NCI-H345 treated with DMSO at 0.1 percent for 48 hours (cell line): Measurements from ENCODE around the gene HOATZ.

Experiments used
- DNase-seq: peaks from one replicate; lab custom pipeline; 2025; ENCODE audit not compliant: unreplicated experiment; lab: John Stamatoyannopoulos, UW

HOATZ gene

DNA sequence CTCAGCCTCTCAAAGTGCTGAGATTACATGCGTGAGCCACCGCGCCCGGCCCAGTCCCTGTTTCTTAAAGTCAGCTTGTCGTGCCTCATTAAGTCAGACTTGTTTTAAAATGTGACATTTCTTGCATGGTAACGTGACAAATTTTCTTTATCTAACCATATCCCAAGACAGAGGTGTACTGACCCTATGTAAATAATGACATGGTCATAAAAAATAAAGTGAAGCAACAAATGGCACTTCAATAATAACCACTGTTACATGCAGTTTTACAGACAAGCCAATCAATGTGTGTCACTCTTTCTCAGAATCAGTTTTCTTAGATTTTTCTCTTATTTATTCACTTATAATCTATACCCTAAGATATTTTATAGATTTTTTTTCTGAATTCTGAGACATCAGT, 61.2 kb downstream of the HOATZ start:
- no peak for DNase-seq

DNA sequence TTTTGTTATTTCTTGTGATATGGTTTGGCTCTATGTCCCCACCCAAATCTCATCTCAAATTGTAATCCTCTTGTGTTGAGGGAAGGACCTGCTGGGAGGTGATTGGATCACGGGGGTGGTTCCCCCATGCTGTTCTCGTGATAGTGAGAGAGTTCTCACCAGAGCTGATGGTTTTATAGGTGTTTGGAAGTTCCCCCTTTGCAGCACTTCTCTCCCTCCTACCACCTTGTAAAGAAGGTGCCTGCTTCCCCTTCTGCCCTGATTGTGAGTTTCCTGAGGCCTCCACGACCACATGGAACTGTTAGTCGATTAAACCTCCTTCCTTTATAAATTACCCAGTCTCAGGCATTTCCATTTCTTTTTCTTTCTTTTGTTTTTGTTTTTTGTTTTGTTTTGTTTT, 63.2 kb downstream of the HOATZ start:
- DNase-seq = no peak

DNA sequence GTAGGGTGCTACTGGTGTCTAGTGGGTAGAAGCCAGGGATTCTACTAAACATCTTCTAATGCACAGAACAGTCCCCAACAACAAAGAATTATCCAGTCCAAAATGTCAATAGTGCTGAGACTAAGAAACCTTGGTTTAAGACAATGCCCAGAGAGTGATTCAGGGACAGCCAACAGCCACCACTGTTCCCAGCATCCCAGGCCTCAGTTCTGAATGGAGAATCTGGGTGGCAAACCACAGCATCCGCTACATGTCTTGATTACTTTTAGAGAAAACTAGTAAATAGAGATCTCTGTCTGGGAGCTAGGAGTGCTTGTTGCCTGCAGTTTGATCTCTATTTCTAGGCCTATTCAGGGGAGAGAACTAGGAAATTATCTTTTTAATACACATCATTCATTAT, 66.8 kb downstream of the HOATZ start:
- no peak for DNase-seq

DNA sequence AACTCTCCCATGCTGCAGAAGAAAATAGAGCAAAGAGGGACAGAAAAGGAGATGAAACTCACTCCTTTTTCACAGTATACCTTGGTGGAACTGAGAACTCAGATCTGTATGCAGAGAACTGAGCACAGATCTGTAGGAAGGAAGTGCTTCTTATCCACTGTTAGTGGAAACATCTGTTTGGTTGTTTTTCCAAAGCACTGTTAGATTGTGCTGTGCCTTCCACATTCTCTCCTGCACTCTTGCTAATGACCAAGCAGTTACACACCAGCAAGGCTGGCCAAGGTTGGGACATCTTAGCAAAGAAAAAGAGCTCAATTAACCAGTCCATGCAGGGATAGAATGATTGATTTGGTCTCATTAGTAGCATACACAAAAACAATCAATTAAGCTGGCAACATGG, 67.6 kb downstream of the HOATZ start:
- no peak for DNase-seq

DNA sequence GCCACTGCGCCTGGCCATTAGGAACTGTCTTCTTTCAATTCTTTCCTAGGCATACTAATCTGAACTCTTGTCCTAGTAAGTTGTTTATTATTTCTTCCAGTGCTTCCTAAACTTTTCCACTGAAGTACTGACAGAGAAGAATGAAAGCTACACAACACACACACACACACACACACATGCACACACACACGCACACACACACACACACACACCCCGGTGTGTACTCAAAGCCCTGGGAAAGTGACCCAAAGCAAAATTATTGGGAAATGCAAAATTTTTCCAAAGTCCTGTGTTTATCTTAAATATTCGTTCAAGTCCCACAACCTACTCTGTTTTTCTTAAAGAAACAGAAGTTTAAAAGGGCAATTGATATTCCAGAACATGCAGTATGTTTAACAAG, 68.3 kb downstream of the HOATZ start:
- no peak for DNase-seq

DNA sequence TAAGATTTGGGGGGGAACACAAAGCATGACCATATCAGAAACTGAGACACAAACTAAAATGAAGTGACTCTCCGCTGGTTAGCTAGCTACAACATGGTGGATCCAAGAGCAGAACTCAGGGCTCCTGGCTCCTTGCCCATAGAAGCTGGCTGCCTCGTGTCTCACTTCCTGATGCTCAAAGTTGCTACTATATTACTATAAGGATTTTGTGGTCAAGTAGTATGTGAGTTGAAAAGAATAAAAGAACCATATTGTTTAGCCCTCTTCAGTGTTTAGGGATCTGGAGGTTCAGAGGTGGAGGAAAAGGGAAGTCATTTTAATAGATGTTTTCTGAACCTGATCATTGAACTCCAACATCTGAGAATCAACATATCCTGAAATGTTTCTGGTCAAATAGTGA, 70.8 kb downstream of the HOATZ start:
- DNase-seq = no peak

DNA sequence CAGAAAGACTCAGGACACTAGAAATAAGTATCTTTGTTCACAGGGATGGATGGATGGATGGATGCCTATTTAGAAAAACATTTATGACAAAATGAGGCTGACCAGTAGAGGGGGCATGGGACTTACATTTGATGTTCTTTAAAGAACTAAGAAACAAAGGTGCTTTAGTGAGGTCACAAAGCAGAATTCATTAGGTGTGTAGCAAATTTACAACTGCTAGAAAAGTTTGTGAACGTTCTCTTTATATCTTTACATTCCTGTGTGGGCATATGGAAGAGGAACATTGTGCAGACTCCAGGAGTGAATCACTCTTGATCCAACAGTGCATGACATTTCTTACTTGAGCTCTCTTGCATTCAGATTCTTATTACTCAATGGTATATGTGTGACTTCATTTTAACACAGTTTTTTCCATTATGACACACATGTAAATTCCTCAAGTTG, 71.8 kb downstream of the HOATZ start:
- DNase-seq = peak; percentile 34
